Hippocampal formation (tissue), 2 donors: ENCODE data around the gene SCAMP2.

Source experiments
- DNase-seq, 2 donors: peaks; one replicate each; lab custom pipeline; 2025; lab: John Stamatoyannopoulos, UW

SCAMP2 gene

DNA sequence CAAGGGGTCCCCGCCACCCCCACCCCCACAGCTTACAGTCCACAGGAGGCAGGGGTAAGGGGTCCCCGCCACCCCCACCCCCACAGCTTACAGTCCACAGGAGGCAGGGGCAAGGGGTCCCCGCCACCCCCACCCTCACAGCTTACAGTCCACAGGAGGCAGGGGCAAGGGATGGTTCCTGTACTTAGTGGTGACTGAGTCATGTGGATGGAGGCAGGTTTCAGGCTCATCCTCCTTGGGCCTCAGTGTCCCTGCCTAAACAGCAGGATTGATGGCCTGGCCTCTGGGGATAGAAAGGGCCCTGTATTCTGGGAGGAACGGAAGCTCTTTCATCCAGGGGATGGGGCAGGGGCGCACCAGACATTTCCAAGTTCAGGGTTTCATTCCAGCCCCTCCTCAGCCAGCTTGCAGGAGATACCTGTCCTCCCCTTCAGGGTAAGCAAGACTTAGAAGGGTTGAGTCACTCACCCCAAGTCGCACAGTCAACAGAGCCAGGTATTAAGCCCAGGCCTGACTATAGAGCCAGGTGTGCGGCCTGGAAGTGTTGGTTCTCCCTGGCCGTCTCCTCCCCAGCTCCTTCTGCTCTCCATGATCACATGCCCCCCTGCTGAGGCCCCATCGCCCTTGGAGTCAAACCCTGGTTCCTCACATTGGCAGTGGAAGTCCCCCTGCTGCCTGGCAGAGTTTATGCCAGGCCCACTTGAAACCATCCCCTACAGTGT is 78.8 kb downstream of the SCAMP2 start:
- DNase-seq: no peak
